Loucy (cell line): ENCODE data around the gene PARS2.

Experiments used
- H2AFZ ChIP-seq: fragments of 200-600 bp; sonication (generic); 2 replicates; pipeline ENCODE4 v1.6.0; 2016; ENCODE audit warnings: antibody characterized with exemption, mild to moderate bottlenecking, low read length, moderate library complexity
- H3F3A ChIP-seq: fragments of 200-600 bp; 2 replicates; pipeline ENCODE4 v1.6.0; 2016; ENCODE audit warnings: antibody characterized with exemption, low read depth, mild to moderate bottlenecking
- H3K27me3 ChIP-seq: fragments of 200-600 bp; sonication (generic); 2 replicates; pipeline ENCODE4 v1.6.1; 2014; ENCODE audit warnings: low read length, mild to moderate bottlenecking; ENCODE audit not compliant: insufficient read depth, poor library complexity, severe bottlenecking
- H3K36me3 ChIP-seq: fragments of 200-600 bp; sonication (generic); 2 replicates; pipeline ENCODE4 v1.6.1; 2016; ENCODE audit warnings: low read length; ENCODE audit not compliant: insufficient read depth
- H3K4me1 ChIP-seq: fragments of 200-600 bp; sonication (generic); 2 replicates; pipeline ENCODE4 v1.5.1; 2014; ENCODE audit warnings: low read length, mild to moderate bottlenecking; ENCODE audit not compliant: insufficient read depth, poor library complexity, severe bottlenecking
- H3K4me2 ChIP-seq: fragments of 200-600 bp; sonication (generic); 2 replicates; pipeline ENCODE4 v1.6.0; 2014; ENCODE audit warnings: antibody characterized with exemption, low read length, low read depth, mild to moderate bottlenecking; ENCODE audit not compliant: poor library complexity, severe bottlenecking
- H3K4me3 ChIP-seq: fragments of 200-600 bp; sonication (generic); 2 replicates; pipeline ENCODE4 v1.5.1; 2014; ENCODE audit warnings: low read length, mild to moderate bottlenecking, mixed read lengths; ENCODE audit not compliant: poor library complexity, severe bottlenecking
- H3K79me2 ChIP-seq: fragments of 200-600 bp; sonication (generic); 2 replicates; pipeline ENCODE4 v1.6.1; 2014; ENCODE audit warnings: low read length; ENCODE audit not compliant: insufficient read depth
- H3K9ac ChIP-seq: fragments of 200-600 bp; sonication (generic); 2 replicates; pipeline ENCODE4 v1.6.0; 2014; ENCODE audit warnings: mild to moderate bottlenecking, low read depth, low read length, moderate library complexity; ENCODE audit not compliant: poor library complexity, severe bottlenecking
- H3K9me2 ChIP-seq: fragments of 200-600 bp; sonication (generic); replicated peaks from 2 replicates; pipeline ENCODE4 v1.6.1; 2016; ENCODE audit warnings: low read depth, low read length, mixed read lengths
- H3K9me3 ChIP-seq: fragments of 200-600 bp; sonication (generic); 2 replicates; pipeline ENCODE4 v1.6.1; 2014; ENCODE audit warnings: mild to moderate bottlenecking, antibody characterized with exemption, low read length, low read depth; ENCODE audit not compliant: insufficient read depth
- H4K20me1 ChIP-seq: fragments of 200-600 bp; sonication (generic); 2 replicates; pipeline ENCODE4 v1.6.0; 2014; ENCODE audit warnings: antibody characterized with exemption, low read length, mild to moderate bottlenecking; ENCODE audit not compliant: insufficient read depth, poor library complexity, severe bottlenecking
- EZH2phosphoT487 ChIP-seq: fragments of 200-600 bp; IDR thresholded peaks from 2 replicates; pipeline ENCODE4 v1.6.1; 2018; ENCODE audit warnings: antibody characterized with exemption, mild to moderate bottlenecking, moderate library complexity, borderline replicate concordance
- TF ChIP-seq, protein P1 (sequence below): fragments of 200-600 bp; sonication (generic); conservative IDR thresholded peaks from 2 replicates; pipeline ENCODE4 v1.5.1; 2014; ENCODE audit warnings: mild to moderate bottlenecking, antibody characterized with exemption, low read length

The PARS2 gene

DNA sequence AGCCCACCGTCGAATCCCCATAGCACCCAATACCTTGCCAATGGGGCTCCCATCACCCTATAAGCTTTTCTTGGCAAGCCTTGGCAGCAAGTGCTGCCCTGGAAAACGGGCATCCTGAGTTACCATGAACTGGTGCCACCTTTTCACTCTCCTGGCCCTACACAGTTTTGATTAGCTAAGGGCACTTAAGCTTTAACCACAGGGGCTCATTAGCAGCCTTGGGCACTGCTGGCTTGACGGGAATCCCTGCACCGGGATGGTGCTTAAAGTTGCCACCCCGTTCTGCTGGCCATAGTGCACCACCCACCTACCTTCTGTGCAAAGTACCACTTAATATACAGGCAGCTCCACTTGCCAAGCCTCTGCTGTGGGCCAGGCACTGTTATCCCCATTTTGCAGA lies 13.7 kb downstream of the PARS2 start:
- H3K36me3 ChIP-seq: no peaks in the 10 kb centered on the region
- H3K79me2 ChIP-seq: no peaks in the 10 kb centered on the region
- no peaks in the 10 kb centered on the region for H3F3A ChIP-seq
- no peaks in the 10 kb centered on the region for H3K4me1 ChIP-seq
- no peaks in the 10 kb centered on the region for H3K27me3 ChIP-seq
- no peaks in the 10 kb centered on the region for H3K9me3 ChIP-seq
- H2AFZ ChIP-seq: no peak overlapping the region
- TF ChIP-seq, protein P1, sequence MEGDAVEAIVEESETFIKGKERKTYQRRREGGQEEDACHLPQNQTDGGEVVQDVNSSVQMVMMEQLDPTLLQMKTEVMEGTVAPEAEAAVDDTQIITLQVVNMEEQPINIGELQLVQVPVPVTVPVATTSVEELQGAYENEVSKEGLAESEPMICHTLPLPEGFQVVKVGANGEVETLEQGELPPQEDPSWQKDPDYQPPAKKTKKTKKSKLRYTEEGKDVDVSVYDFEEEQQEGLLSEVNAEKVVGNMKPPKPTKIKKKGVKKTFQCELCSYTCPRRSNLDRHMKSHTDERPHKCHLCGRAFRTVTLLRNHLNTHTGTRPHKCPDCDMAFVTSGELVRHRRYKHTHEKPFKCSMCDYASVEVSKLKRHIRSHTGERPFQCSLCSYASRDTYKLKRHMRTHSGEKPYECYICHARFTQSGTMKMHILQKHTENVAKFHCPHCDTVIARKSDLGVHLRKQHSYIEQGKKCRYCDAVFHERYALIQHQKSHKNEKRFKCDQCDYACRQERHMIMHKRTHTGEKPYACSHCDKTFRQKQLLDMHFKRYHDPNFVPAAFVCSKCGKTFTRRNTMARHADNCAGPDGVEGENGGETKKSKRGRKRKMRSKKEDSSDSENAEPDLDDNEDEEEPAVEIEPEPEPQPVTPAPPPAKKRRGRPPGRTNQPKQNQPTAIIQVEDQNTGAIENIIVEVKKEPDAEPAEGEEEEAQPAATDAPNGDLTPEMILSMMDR: no peak
- TF ChIP-seq EZH2phosphoT487: no peak
- no peaks in the 10 kb centered on the region for H3K9me2 ChIP-seq
- H3K9ac ChIP-seq: no peak overlapping the region
- H3K4me3 ChIP-seq: no peak overlapping the region
- H4K20me1 ChIP-seq: no peaks in the 10 kb centered on the region
- no peak overlapping the region for H3K4me2 ChIP-seq

DNA sequence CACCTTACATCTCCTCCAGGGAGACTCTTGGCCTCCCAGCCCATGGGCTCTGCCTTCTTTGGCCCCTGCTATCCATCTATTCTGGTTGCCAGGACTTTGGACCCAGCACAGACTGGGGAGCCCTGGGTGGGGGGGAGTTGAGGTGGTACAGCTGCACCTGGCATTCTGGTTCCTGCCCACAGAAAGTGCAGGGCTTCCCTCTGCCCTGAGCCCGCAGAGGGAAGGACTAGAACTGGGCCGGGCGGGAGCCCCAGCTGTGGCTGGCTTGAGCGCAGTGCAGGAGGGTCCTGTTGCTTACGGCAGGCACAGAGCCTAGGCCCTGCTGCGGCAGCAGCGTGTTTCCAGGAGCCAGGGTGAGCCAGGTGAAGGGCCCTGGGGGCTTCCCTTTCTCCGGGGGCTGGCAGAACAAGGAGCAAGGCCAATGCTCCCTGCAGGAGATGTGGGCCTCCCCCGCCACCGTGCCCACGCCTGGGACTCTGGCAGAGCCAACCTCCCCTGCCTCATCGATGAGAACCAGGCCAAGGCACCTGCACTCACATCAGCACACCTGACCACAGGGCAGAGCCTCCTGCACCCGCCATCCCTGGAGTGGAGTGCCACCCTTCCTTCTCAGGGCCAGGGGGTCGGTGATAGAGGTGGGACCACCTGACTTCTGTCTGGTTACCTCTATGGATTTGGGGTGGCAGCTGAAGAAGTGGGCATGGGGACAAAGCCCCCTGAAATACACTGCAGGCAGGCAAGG lies 16.1 kb downstream of the PARS2 start:
- Histone ChIP-seq H3K9me3 (no peaks in the 10 kb centered on the region), H2AFZ (no peak overlapping the region), H4K20me1 (no peaks in the 10 kb centered on the region), H3K4me1 (no peaks in the 10 kb centered on the region), H3K4me2 (no peak overlapping the region), H3K27me3 (no peaks in the 10 kb centered on the region), H3K9me2 (no peaks in the 10 kb centered on the region), H3F3A (no peaks in the 10 kb centered on the region), H3K79me2 (no peaks in the 10 kb centered on the region), H3K9ac (no peak overlapping the region), H3K4me3 (no peak overlapping the region), H3K36me3 (peaks cover 10% of the 10 kb centered on the region; the same call in 1 of the 2 replicates)
- TF ChIP-seq EZH2phosphoT487: no peak
- TF ChIP-seq, protein P1: no peak

DNA sequence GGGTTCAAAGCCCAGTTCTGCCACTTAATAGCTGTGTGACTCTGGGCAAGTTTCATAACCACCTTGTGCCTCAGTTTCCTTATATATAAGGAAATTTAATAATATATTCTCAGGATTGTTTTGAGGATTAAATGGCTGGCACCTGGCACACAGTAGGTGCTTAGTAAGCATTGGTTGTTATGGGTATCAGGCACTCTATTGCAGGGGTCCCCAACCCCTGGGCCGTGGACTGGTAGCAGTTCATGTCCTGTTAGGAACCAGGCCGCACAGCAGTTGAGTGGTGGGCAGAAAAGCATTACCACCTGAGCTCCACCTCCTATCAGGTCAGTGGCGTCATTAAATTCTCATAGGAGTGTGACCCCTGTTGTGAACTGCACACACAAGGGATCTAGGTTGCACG lies 18.5 kb downstream of the PARS2 start:
- TF ChIP-seq EZH2phosphoT487: no peak
- TF ChIP-seq, protein P1: no peak

More for the DNA sequence above, 18.5 kb downstream of the PARS2 start:
- no peak overlapping the region for H3K4me3 ChIP-seq
- no peaks in the 10 kb centered on the region for H3K4me1 ChIP-seq
- peaks cover 32% of the 10 kb centered on the region; the same call in 1 of the 2 replicates for H3K36me3 ChIP-seq
- no peaks in the 10 kb centered on the region for H3K9me2 ChIP-seq
- H2AFZ ChIP-seq: no peak overlapping the region
- no peaks in the 10 kb centered on the region for H3F3A ChIP-seq
- no peaks in the 10 kb centered on the region for H3K27me3 ChIP-seq
- H3K4me2 ChIP-seq: no peak overlapping the region
- H3K79me2 ChIP-seq: no peaks in the 10 kb centered on the region
- H3K9me3 ChIP-seq: no peaks in the 10 kb centered on the region
- H3K9ac ChIP-seq: no peak overlapping the region
- no peaks in the 10 kb centered on the region for H4K20me1 ChIP-seq
